Thyroid gland (tissue), 4 donors: ENCODE results near the gene KLK8. TPM values are rescaled to one million over a fixed set of nuclear protein-coding genes. Genes with fewer than 3 reads are reported as not detected.

Experiments used
- DNase-seq, 2 donors: peaks; one replicate each; pipeline ENCODE4 v3.0.0-alpha.2; 2019
- H3K27ac ChIP-seq, 3 donors: fragments of 200-600 bp; sonication (generic); 1 replicate in 2 of 3; 2 replicates in 1 of 3; pipeline ENCODE4 v1.5.1; 2016 to 2019; ENCODE audit warnings: mild to moderate bottlenecking in 1 of 3, moderate library complexity in 1 of 3
- H3K27me3 ChIP-seq: fragments of 200-600 bp; sonication (generic); one replicate; pipeline ENCODE4 v1.5.1; 2019
- H3K36me3 ChIP-seq, 2 donors: fragments of 200-600 bp; sonication (generic); one replicate each; pipeline ENCODE4 v1.5.1; 2016 to 2019
- H3K4me1 ChIP-seq, 2 donors: fragments of 200-600 bp; sonication (generic); one replicate each; pipeline ENCODE4 v1.5.1; 2017 to 2019
- H3K4me3 ChIP-seq, 3 donors: fragments of 200-600 bp; sonication (generic); replicated peaks in 1 of 3; 1 replicate in 2 of 3; 2 replicates in 1 of 3; pipeline ENCODE4 v1.5.1; 2016; ENCODE audit warnings: mild to moderate bottlenecking in 1 of 3
- H3K9me3 ChIP-seq: fragments of 200-600 bp; sonication (generic); one replicate; pipeline ENCODE4 v1.5.1; 2017
- POLR2A ChIP-seq, 2 donors: fragments of 450-650 bp; IDR thresholded peaks; one replicate each; pipeline ENCODE4 v1.6.1; 2017; ENCODE audit warnings: antibody characterized with exemption in 2 of 2, mild to moderate bottlenecking in 2 of 2, moderate library complexity in 1 of 2
- WGBS, 2 donors: methylation state at CpG; one replicate each; pipeline ENCODE4 v1.1.5; 2017; 5-methylcytosine and 5-hydroxymethylcytosine counted together
- intact Hi-C: fragments of 100-400 bp; cut with DNase I; formaldehyde crosslinking; loops from one replicate; pipeline ENCODE4 v1.15.1; 2023
- total RNA-seq, 4 donors: library from RNA; depleted of rRNA; stranded (reverse); fragments of >200 nt; gene quantifications; one replicate each; pipeline ENCODE4 v1.2.3, GENCODE V29; 2016
- TF ChIP-seq, protein P1 (sequence below), 6 experiments: fragments of 200-600 bp in 3 of 6; fragments of 450-650 bp in 3 of 6; sonication (generic) in 3 of 6; IDR thresholded peaks; one replicate each; pipeline ENCODE4 v1.5.1; 2016 to 2019; ENCODE audit warnings: antibody characterized with exemption in 6 of 6, mild to moderate bottlenecking in 2 of 6, inconsistent platforms in 1 of 6, moderate library complexity in 1 of 6

The KLK8 gene
- total RNA-seq, 4 donors from 2014 or later, result 0.78 TPM; not detected in 3

- H3K4me1 ChIP-seq, result peaks cover 5 to 15% of the 10 kb centered on the region in 2 donors
- no peaks in the 10 kb centered on the region for H3K9me3 ChIP-seq
- no peak overlapping the region for H3K4me3 ChIP-seq
- no peak overlapping the region for H3K27ac ChIP-seq
- intact Hi-C loops, result no loop called here
- TF ChIP-seq POLR2A (IDR thresholded peaks at IDR 0.05), result no peak
- TF ChIP-seq, protein P1, sequence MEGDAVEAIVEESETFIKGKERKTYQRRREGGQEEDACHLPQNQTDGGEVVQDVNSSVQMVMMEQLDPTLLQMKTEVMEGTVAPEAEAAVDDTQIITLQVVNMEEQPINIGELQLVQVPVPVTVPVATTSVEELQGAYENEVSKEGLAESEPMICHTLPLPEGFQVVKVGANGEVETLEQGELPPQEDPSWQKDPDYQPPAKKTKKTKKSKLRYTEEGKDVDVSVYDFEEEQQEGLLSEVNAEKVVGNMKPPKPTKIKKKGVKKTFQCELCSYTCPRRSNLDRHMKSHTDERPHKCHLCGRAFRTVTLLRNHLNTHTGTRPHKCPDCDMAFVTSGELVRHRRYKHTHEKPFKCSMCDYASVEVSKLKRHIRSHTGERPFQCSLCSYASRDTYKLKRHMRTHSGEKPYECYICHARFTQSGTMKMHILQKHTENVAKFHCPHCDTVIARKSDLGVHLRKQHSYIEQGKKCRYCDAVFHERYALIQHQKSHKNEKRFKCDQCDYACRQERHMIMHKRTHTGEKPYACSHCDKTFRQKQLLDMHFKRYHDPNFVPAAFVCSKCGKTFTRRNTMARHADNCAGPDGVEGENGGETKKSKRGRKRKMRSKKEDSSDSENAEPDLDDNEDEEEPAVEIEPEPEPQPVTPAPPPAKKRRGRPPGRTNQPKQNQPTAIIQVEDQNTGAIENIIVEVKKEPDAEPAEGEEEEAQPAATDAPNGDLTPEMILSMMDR (IDR thresholded peaks at IDR 0.05), result no peak
- DNase-seq, result no peak
- H3K36me3 ChIP-seq, result no peaks in the 10 kb centered on the region
- WGBS, 2 donors, result 83 to 89% methylated on average over 5 to 6 of the region's 6 CpGs
- peaks cover 26% of the 10 kb centered on the region for H3K27me3 ChIP-seq
These were observed 12.8 kb upstream of the KLK8 start for GRCh38 chr19:51014242-51014641.

DNA sequence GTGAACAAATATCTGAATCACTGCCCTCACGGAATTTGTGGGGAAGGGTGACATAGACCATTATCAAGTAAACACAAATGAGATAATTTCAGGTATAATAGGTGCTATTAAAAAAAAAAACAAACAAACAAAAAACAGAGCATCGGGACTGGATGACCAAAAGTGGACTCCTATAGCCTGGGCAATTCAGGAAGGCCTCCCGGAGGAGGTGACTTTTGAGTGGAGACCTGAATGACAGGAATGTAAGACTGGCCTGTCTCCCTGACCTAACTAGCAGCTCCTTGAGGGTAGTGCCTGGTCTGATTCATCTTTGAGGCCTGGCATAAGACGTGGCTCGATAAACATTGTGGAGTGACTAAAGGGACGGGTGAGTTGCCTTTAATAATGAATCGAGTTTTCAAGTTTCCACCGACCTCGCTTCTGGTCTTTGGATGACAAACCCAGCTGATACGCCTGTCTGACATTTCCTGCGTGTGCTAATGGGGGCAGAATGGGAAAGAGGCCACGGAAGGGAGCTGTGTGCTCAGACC, 11.3 kb upstream of the KLK8 start:
- H3K27me3 ChIP-seq, result peaks cover 16% of the 10 kb centered on the region
- no peak for TF ChIP-seq POLR2A (IDR thresholded peaks at IDR 0.05)
- TF ChIP-seq, protein P1 (IDR thresholded peaks at IDR 0.05), result no peak
- no peak overlapping the region for H3K27ac ChIP-seq
- no peaks in the 10 kb centered on the region for H3K36me3 ChIP-seq
- intact Hi-C loops, result no loop called here
- no peaks in the 10 kb centered on the region for H3K9me3 ChIP-seq
- no peak overlapping the region for H3K4me3 ChIP-seq
- no peak for DNase-seq
- peaks cover 0 to 8% of the 10 kb centered on the region in 2 donors for H3K4me1 ChIP-seq
- 72 to 75% methylated on average over 12 of the region's 12 CpGs for whole genome bisulfite sequencing, 2 donors

DNA sequence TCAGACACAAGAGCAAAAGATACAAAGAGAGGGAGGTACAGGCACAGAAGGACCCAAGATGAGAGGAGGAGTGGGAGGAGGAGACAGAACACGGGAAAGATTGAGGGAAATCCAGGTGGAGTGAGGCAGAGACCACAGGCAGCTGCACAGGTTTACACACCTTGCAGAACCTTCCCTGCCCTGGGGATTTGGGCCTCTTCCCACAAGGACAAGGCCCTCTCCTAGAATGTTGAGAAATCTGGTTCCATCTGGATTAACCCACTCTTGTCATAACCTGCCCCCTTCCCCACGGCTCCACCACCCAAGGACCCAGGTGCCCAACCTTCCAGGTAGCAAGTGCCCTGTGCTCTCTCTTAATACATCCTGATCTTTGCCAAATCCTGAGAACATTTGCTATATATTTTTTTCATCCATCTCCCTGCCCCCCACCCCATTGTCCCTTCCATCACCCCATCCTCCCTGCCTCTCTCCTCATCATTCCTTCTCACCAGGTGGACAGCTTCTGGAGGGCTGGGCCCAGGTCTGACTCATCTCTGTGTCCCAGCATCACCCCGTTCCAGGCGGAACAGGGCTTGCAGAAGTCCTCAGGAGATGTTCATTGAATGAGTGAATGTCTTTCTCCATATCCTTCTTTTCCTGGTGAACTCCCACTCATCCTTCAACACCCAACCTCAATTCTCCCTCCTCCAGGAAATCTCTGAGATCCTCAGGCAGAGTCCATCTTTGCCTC, 8.8 kb upstream of the KLK8 start:
- intact Hi-C loops, result no loop called here
- 64 to 68% methylated on average over 4 of the region's 4 CpGs for WGBS, 2 donors
- H3K27ac ChIP-seq, result no peak overlapping the region
- H3K9me3 ChIP-seq, result no peaks in the 10 kb centered on the region
- no peak for DNase-seq
- H3K27me3 ChIP-seq, result no peaks in the 10 kb centered on the region
- TF ChIP-seq POLR2A (IDR thresholded peaks at IDR 0.05), result no peak
- TF ChIP-seq, protein P1 (IDR thresholded peaks at IDR 0.05), result no peak
- no peaks in the 10 kb centered on the region for H3K36me3 ChIP-seq
- H3K4me3 ChIP-seq, result no peak overlapping the region
- H3K4me1 ChIP-seq, result no peaks in the 10 kb centered on the region

- Histone ChIP-seq H3K4me1 (no peaks in the 10 kb centered on the region), H3K9me3 (no peaks in the 10 kb centered on the region), H3K36me3 (no peaks in the 10 kb centered on the region), H3K27me3 (no peaks in the 10 kb centered on the region), H3K27ac (no peak overlapping the region), H3K4me3 (no peak overlapping the region)
- TF ChIP-seq POLR2A (IDR thresholded peaks at IDR 0.05), result no peak
- TF ChIP-seq, protein P1 (IDR thresholded peaks at IDR 0.05), result no peak
- WGBS, 2 donors, result 68 to 76% methylated on average over 19 of the region's 19 CpGs
- intact Hi-C loops, result no loop called here
- no peak for DNase-seq
These were observed 7.9 kb upstream of the KLK8 start for GRCh38 chr19:51009061-51009891.

DNA sequence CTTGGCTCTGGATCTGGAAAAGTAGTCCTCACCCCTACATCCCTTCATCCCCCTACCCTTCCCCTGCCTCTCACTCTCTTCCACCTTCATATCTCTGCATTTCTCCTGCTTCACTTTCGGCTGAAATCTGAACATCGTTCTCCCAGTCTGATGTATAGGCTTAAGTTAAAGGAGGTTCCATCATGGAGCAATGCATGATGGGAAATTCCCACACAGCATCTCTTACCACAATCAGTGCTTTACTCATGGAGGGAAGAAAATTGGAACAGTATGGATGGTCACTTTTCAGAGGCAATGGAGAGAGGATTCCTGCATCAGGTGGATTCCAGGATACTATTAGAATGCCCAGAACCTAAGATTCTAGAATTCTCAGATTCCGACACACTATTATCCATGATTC, 6.1 kb upstream of the KLK8 start:
- 83 to 88% methylated on average over 3 of the region's 3 CpGs for WGBS, 2 donors
- Histone ChIP-seq H3K4me1 (no peaks in the 10 kb centered on the region), H3K4me3 (no peak overlapping the region), H3K27me3 (no peaks in the 10 kb centered on the region), H3K36me3 (no peaks in the 10 kb centered on the region), H3K9me3 (no peaks in the 10 kb centered on the region), H3K27ac (no peak overlapping the region)
- DNase-seq, result no peak
- TF ChIP-seq, protein P1 (IDR thresholded peaks at IDR 0.05), result no peak
- no peak for TF ChIP-seq POLR2A (IDR thresholded peaks at IDR 0.05)
- intact Hi-C loops, result no loop called here
